ENCODE data around the gene SMNDC1. TPM values are rescaled to one million over a fixed set of nuclear protein-coding genes. Genes with fewer than 3 reads are reported as not detected.

Gene SMNDC1
- total and polyA plus RNA-seq, 7 donors, result 10.2 to 19.7 (median 13.3) TPM

DNA sequence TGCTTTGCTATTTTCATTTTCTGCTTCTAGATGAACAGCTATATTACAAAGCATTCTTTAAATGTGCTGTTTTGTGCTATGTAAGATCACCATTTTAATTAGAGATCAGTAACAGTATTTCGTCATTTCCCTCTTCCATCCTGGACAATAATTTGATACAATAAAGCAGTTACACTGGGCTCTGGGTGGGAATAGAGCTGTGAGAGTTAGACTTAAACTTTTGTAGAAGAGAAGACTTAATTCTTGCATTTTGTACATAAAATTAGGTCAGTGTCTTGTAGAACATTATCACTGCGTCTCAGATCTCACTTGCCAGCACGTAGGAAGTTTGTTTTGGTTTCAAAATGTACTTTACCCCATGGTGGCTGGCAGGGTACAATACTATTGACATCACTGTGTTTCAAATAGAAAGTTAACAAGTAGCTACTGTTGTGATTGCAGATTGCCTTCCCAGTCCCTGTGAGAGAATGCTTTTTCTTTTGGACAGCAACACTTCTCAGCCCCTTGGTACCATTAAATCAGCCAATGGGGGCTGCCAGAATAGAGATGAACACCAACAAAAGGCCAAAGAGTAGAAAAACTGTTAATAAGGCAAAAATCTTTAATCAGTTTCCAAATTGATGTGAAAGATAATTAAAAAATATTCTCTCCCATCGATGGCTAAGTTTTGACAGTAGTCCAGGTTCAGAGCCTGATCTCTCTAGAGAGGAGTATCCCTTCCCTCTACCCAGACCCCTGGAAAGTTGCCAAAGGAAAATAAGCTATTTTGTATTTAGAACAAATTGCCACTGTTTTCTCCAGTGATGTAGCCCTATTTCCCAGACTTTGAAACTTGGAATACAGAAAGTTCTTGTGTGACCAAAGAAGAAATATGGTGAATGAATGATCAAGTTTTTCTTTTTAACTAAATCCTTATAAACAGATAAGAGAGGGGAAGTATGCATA is 35.1 kb downstream of the SMNDC1 start:
- Histone ChIP-seq H3K36me3 (no peaks in the 10 kb centered on the region), H3K9me3 (no peaks in the 10 kb centered on the region), H3K27me3 (no peaks in the 10 kb centered on the region), H3K4me1 (peaks cover 0 to 80% (median 56%) of the 10 kb centered on the region in 4 donors), H3K27ac (peak overlapping the region; percentile 68 to 80 (median 78)), H3K4me3 (peak overlapping the region in 3 of 4 donors; percentile 13 to 24 (median 21))
- WGBS, 2 donors, result 7 to 34% methylated on average over 4 of the region's 4 CpGs
- no peak for DNase-seq
- TF ChIP-seq POLR2AphosphoS5 (IDR thresholded peaks at IDR 0.05) (peak in 1 of 4 donors; percentile 21), EP300 (IDR thresholded peaks at IDR 0.05) (no peak), POLR2A (IDR thresholded peaks at IDR 0.05) (no peak)
- intact Hi-C loops (cut with DNase I), result loop anchor here (5.0 kb wide), 1 partner anchor 262 kb away; the partner anchor contains the start of gene ADD3

DNA sequence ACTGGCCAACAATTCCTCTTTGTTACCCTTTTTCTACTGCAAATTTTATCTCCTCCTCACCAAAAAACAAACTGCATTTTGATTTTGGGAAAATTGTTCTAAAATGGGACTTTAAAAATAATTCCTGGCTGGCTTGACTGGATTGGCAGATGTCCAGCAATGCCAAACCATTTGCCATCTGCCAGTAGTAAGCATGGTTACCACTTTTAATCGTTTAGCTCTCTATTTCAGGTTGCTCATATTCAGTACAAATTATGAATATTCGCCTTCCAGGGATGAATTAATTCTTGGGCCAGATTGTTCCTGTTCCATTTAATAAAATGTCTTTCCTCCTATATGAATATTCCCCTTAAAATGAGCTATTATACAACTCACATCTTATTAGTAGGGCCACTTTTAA is 35.7 kb downstream of the SMNDC1 start:
- no peak for DNase-seq
- intact Hi-C loops (cut with DNase I), result no loop called here
- WGBS, 2 donors, result 43 to 64% methylated on average over 2 of the region's 2 CpGs
- Histone ChIP-seq H3K36me3 (no peaks in the 10 kb centered on the region), H3K4me3 (peak overlapping the region in 2 of 4 donors; percentile 21 to 24), H3K27ac (peak overlapping the region; percentile 68 to 80 (median 78)), H3K4me1 (peaks cover 0 to 75% (median 52%) of the 10 kb centered on the region in 4 donors), H3K27me3 (no peaks in the 10 kb centered on the region), H3K9me3 (no peaks in the 10 kb centered on the region)
- TF ChIP-seq POLR2AphosphoS5 (IDR thresholded peaks at IDR 0.05) (no peak), POLR2A (IDR thresholded peaks at IDR 0.05) (no peak), EP300 (IDR thresholded peaks at IDR 0.05) (no peak)
- TF ChIP-seq, protein P1, sequence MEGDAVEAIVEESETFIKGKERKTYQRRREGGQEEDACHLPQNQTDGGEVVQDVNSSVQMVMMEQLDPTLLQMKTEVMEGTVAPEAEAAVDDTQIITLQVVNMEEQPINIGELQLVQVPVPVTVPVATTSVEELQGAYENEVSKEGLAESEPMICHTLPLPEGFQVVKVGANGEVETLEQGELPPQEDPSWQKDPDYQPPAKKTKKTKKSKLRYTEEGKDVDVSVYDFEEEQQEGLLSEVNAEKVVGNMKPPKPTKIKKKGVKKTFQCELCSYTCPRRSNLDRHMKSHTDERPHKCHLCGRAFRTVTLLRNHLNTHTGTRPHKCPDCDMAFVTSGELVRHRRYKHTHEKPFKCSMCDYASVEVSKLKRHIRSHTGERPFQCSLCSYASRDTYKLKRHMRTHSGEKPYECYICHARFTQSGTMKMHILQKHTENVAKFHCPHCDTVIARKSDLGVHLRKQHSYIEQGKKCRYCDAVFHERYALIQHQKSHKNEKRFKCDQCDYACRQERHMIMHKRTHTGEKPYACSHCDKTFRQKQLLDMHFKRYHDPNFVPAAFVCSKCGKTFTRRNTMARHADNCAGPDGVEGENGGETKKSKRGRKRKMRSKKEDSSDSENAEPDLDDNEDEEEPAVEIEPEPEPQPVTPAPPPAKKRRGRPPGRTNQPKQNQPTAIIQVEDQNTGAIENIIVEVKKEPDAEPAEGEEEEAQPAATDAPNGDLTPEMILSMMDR (IDR thresholded peaks at IDR 0.05), result no peak

DNA sequence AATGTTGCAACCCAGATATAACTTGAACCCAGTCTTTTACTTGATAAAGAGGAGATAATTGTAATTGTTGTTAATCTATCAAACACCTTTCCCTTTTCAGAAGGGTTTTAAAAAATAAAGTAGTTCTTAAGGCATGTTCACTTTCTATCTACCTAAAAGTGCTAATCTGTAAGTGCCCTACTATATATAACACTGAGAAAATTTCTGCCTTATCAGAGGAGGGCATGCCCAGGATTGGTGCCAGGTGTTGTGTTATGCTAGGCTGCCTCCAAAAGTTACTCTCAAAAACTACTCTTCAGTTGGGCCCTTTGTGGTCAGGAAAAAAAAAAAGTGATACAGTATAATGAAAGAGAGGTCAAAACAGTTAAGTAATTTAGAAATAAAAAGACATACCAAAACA is 36.3 kb downstream of the SMNDC1 start:
- intact Hi-C loops (cut with DNase I), result no loop called here
- peak overlapping the region in 3 of 4 donors; percentile 77 to 80 (median 79) for H3K27ac ChIP-seq
- no peaks in the 10 kb centered on the region for H3K27me3 ChIP-seq
- no peaks in the 10 kb centered on the region for H3K9me3 ChIP-seq
- H3K36me3 ChIP-seq, result no peaks in the 10 kb centered on the region
- H3K4me3 ChIP-seq, result no peak overlapping the region
- TF ChIP-seq, protein P1 (IDR thresholded peaks at IDR 0.05), result no peak
- TF ChIP-seq POLR2A (IDR thresholded peaks at IDR 0.05) (no peak), POLR2AphosphoS5 (IDR thresholded peaks at IDR 0.05) (no peak), EP300 (IDR thresholded peaks at IDR 0.05) (no peak)
- H3K4me1 ChIP-seq, result peaks cover 0 to 75% (median 52%) of the 10 kb centered on the region in 4 donors
- no peak for DNase-seq

DNA sequence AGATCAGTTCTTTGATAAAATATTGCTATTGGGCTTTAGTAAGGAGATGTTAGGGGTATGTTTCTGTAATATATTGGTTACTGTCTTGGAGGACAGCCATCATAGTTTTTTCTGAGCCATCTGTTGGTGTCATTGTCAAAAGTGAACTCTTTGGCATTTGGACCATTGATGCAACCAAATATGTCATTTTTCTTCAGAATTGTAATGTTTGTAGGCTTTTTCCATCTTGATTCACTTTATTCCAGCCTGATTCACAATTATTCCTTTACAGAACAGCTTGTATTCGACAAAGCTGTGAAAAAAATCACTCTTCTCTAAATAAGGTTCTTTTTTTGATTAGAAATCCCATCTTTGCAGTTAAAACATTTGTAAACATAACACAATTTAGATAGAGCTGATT is 37.4 kb downstream of the SMNDC1 start:
- H3K27ac ChIP-seq, result peak overlapping the region in 1 of 4 donors; percentile 86
- H3K4me1 ChIP-seq, result peaks cover 0 to 75% (median 53%) of the 10 kb centered on the region in 4 donors
- 90 to 94% methylated on average over 1 of the region's 1 CpG for WGBS, 2 donors
- intact Hi-C loops (cut with DNase I), result no loop called here
- DNase-seq, result no peak
- H3K36me3 ChIP-seq, result no peaks in the 10 kb centered on the region
- H3K27me3 ChIP-seq, result no peaks in the 10 kb centered on the region
- no peak overlapping the region for H3K4me3 ChIP-seq
- TF ChIP-seq POLR2AphosphoS5 (IDR thresholded peaks at IDR 0.05), result no peak
- TF ChIP-seq, protein P1 (IDR thresholded peaks at IDR 0.05), result no peak
- no peak for TF ChIP-seq POLR2A (IDR thresholded peaks at IDR 0.05)
- TF ChIP-seq EP300 (IDR thresholded peaks at IDR 0.05), result no peak
- no peaks in the 10 kb centered on the region for H3K9me3 ChIP-seq

DNA sequence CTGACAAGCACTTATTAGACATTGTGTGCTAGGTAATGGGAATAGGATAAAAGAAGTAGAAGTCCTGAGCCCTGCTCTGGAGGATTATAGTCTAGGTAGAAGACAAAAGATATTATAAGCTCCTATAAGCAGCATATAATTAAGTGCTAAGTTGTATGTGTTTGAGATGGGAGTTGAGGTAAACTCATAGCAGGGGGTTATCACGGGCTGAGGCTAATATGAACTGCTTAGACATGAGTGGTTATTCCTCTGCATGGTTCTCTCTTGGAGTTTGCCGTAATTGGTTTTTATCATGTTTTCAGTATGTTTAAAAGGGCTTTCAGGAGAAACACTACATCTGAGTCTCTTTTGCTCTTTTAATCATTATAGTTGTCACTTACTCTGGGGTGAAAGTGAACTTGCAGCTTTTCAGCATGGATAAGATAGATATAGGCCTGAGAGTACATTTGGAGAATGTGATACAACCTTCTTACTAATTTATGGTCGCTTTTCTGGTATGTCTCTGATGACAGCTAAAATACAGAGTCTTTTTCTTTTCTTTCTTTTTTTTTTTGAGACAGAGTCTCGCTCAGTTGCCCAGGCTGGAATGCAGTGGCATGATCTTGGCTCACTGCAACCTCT is 39.0 kb downstream of the SMNDC1 start:
- Histone ChIP-seq H3K27me3 (no peaks in the 10 kb centered on the region), H3K36me3 (no peaks in the 10 kb centered on the region), H3K4me1 (peaks cover 0 to 81% (median 59%) of the 10 kb centered on the region in 4 donors), H3K27ac (peak overlapping the region in 3 of 4 donors; percentile 10 to 86 (median 21)), H3K4me3 (no peak overlapping the region), H3K9me3 (no peaks in the 10 kb centered on the region)
- TF ChIP-seq, protein P1 (IDR thresholded peaks at IDR 0.05), result no peak
- no peak for TF ChIP-seq POLR2A (IDR thresholded peaks at IDR 0.05)
- TF ChIP-seq POLR2AphosphoS5 (IDR thresholded peaks at IDR 0.05), result no peak
- TF ChIP-seq EP300 (IDR thresholded peaks at IDR 0.05), result no peak
- DNase-seq, result no peak
- intact Hi-C loops (cut with DNase I), result no loop called here
- 97 to 98% methylated on average over 4 of the region's 4 CpGs for WGBS, 2 donors
